Stimulated activated CD8-positive, alpha-beta memory T cell treated with anti-CD3 and anti-CD28 coated beads, Interleukin-15, amount 100 ng/mL, for 4 hours (primary cell): ENCODE results near the gene PSD2.

Experiments used
- DNase-seq, 2 donors: peaks; one replicate each; pipeline ENCODE4 v3.0.0-alpha.2; 2020; ENCODE audit warnings: low read depth in 2 of 2

The PSD2 gene

DNA sequence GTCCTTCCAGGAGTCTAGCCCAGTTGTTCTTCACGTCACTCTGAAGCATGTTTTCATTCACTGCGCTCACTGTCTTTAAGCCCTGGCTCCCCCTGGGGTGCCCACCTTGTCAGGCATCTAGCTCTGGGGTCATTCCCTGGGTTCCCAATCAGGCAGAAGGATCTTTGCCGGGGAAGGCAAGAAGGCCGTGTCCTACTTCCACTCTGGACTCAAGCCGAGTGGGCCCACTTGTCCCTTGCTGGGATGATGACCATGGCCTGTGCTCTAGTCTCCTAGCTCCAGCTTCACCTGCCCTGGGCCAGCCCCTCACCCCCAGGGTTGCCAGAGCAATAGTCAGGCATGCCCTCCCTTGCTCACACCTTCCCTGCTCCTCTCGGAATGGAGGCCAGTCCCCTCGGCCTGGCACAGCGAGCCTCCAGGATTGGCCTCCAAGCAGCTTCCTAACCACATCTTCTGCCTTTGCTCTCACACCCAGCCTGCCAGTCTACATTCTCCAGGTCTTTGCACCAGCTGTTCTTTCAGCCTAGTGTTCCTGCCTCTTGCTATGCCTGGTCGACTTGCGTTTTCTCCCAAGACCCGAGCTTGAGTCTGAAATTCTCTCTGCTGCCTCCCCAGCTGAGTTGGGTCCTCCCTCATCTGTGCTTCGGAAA lies 32.2 kb upstream of the PSD2 start:
- DNase-seq = no peak

DNA sequence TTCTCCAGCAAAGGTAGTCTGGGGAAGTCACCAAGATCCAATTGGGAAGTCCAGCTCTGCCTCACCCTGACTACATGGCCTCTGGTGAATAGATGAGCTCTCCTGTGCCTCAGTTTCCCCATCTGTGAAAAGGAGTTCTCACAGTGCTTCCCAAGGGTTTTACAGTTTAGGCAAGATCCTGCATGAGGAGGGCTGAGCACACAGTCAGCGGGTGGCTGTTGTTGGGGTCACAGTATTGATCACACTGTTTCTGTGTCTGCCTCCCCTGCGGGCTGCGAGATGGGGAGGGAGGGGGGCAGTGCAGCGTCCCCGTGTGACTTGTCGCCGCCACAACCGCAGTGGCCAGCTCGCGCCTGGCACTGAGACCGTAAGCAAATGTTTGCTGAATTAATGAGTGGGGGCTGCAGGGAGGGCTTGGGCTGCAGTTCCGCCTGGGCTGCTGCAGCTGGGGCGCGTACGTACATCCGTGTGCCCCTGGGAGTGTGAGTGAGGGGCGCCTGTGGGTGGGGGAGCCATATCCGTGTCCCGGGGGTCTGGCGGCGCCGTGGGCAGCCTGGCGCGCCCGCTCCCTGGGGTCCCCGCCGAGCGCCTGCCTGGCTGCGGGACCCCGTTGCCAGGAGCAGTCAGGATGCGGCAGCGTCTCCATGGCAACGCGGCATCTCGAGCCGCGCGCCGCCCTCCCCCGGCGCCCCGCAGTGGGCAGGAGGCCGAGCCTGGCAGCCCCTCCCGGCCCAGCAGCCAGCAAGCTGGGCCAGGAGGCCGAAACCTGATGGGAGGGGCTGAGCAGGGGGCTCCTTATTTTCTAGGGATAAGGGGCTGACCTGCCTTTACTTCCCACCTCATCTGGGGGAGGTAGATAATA lies 31.4 kb upstream of the PSD2 start:
- no peak for DNase-seq

DNA sequence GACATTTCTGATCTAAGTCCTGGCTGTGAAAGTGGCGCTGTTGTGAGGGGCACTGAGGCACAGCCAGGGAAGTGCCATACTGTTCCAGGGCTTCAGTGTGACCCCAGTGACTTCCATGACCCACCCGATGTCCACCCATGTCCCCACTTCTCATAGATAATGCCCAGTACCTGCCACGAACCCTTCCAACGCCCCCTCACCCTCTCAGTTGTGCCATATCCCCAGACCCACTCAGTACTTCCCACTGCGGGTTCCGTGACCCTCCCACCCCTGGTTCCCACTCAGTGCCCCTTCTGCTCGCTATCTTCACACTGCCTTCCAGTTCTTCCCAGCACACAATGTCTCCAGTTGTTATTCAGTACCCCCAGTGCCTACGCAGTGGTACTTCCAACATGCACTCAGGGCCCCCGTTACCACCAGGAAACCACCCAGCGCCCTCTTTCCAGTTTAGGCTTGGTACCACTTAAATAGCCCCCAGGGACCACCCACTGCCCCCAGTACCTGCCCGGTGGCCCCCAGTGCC lies 30.7 kb upstream of the PSD2 start:
- no peak for DNase-seq

DNA sequence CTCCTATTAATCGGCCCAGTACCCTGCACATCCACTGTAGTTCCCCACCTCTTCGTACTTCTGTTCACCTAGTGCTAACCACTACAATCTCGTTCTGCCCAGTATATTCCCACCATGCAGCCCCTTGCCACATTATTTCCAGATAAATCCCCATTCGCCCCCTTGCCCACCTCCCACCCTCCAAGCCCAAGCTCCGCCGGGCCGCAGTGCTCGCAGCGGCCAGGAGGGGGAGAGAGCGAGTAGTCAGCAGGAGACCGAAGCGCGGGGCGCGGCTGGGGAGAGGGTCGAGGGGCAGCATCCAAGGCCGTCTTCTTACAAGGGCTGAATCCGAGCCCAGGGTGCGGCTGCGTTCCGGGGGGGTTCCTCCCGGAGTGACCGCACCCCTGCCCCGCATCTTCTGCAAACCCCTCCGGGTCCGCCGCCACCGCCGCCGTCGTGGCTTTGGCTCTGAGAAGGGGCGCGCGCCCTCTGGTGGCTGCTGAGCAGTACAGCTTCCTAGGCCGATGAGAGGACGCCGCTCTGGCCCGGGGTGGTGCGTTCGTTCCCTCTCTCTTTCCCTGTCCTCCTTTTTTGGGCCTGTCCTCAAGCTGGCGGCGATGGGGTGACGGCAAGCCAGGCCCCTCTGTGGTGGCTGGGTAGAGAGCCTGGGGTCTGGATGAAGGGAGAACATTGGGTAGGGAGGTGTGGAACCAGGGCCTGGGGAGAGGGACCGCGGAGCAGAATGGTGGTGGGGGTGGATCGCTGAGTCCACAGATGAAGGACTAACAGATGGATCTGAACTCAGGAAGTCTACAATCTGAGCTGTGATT lies 30.0 kb upstream of the PSD2 start:
- DNase-seq = peak; percentile 54 to 62

DNA sequence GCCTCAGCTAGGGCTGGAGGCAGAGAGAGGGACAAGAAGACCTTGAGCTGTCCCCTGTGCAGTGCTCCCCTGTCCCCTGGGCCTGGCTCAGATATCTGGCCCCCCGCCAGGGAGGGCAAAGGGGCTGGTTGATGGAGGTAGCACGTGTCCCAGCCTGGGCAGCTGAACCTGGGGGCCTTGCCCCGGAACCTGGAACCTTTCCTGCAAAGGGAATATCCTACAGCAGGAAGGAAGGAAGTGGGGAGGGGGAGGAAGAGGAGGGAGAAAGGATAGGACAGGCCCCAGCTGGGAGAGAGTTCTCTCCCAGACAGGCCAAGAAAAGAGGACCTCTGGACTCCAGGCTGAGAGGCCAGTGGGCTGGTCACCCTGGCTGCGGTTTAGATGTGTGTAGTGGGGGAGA lies 27.6 kb upstream of the PSD2 start:
- DNase-seq = no peak

DNA sequence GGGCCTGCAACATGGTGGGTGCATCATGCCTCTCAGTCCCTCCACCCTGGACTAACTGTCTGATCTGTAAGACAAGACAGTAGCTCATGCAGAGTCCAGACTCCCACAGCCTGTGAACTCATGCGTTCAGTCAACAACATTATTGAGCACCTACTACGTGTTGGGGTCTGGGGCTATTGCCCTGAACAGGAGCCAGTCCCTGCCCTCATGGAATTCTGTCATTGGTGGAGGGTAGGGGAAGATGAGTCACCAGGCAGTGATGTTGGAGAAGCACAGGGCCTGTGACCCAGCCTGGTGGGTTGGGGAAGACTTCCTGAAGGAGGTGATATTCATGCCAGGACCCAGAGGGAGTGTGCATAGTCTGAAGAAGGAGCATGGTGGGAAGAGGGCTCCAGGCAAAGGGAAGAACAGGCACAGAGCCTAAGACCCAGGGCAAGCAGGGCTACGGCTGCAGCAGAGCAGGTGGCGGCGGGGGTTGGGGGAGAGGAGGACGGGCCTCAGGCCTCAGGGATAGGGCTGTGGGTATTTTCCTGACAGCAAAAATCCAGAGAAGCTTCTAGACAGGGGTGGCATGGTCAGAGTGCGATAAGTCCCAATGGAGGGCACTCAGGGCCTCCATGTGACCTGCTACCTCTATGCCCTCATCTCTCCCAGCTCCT lies 26.7 kb upstream of the PSD2 start:
- DNase-seq = no peak

DNA sequence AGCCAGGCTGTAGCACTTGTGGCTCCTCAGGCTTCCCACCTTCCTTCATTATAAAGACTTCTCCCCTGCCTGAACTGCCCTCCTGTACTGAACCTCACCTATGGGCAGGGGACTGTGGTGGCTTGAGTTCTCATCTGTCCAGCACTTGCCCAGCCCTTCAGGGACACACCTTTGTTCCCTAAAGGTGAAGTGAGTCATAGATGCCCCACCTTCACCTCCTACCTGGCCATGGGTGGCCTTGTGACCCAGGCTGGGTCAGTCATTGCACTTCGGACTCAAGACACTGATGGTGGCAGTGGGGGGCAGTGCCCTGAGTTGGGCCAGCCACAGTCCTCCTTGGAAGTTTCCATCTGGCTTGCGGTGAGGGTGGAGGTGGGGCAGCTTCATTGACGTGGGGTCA lies 26.1 kb upstream of the PSD2 start:
- DNase-seq = no peak

DNA sequence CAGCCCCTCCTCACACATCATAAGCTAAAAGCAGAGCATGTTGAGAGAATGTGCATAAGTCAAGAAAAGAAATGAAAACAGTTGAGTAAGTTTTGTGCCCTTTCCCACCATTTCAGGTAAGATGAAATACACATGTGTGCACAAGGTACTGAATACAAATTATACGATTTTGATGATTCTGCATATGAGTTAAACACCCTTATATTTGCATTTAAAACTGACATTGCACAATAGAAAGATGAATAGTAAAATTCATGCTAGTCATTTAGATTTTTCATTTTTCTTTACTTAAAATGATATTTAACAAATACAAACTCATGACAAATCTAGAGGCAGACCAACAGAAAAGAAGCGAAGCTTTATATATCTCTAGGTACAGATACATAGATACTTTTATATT lies 24.9 kb upstream of the PSD2 start:
- no peak for DNase-seq

DNA sequence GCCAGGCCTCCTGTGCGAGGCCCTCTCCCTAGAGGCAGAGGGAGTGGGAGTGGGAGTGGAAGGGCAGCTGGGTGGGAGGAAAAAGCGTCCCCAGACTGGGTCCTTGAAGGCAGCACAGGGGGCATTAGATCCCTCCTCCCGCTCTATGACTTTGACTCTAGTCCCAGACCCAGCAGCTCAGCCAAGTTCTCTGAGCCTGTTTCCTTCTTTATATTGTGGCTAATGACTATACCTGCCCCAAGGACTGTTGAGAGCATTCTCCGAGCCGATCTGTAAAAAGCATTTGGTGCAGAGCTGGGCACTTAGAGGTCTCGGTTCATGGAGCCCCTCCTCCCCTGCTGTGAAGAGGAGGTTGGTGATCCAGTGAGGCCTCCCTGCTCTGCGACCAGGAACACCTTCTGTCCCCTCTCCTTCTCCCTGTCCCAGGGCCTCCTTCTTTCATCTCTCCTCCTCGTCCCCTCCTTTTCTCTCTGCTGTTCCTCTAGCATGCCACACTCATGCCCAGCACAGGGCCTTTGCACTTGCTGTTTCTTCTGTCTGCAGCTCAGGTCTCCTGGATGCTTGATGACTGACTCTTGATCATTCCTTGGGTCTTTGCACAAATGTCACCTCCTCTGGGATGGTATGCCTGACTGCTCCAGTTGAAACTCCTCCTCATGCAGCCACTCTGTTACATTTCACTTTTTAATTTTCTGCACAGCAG lies 23.4 kb upstream of the PSD2 start:
- DNase-seq = no peak

DNA sequence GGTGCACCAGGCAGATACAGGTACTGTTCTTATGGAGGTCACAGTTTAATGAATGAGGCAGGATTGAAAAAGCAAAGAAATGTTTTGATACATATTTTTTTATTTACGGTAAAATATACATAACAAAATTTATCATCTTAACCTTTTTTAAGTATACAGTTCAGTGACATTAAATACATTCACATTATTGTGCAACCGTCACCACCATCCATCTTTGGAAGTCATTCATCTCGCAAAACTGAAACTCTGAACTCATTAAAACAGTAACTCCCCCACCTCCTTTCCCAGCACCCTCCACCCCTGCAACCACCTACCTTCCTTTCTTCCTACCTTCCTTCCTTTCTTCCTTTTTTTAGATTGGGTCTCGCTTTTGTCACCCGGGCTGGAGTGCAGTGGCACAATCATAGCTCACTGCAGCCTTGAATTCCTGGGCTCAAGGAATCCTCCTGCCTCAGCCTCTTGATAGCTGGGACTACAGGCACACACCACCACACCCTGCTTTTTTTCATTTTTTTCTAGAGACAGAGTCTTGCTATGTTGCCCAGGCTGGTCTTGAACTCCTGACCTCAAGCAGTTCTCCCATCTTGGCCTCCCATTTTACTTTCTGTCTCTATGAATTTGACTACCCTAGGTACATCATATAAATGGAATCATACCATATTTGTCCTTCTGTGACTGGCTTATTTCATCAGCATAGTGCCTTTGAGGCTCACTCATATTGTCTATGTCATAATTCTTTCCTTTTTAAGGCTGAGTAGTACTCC lies 22.5 kb upstream of the PSD2 start:
- no peak for DNase-seq

DNA sequence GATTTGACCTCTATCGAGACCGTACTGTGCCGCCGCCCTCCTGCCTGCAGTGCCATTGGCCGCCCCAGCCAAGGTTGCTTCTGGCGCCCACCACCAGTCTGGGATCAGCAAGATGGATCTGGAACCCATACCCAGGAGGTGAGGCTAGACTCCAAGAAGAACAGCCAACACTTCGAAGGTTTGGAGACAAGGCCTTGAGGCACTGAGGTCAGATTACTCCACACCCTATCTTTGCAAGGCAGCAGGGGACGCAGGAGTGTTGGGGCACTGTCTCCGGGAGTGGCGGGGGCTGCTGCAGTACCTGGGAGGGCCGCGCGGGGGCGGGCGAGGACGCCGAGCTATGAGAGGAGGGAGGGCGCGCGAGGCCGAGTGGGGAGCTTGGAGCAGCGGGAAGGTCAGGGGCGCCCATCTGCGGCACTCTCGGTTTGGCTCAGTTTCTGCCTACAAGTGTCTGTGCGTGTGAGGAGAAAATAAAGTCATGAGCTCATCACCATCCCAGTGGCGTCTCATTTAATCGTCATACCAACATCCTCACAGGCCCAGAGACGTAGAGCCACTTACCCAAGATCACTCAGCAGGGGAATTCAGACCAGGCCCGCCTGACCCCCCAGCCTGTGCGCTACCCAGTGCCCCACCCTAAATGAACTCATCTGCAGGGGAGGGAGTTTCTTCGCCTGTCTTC lies 20.5 kb upstream of the PSD2 start:
- DNase-seq = peak; percentile 29 to 44

DNA sequence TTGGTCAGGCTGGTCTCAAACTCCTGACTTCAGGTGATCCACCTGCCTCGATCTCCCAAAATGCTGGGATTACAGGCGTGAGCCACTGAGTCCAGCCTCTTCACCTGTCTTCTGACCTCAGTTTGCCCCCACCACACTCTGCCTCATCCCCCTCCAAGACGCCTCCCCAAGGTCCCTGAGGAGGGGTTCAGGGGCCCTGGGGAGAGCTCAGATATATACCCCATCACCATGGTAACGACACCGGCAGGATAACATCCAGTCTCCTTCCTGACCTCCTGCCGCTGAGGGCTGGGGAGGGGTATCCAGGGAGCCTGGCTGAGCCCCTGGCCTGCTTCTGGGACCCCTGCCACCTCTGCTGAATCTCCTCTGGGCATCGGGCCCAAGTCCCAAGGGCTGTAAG lies 19.7 kb upstream of the PSD2 start:
- no peak for DNase-seq

DNA sequence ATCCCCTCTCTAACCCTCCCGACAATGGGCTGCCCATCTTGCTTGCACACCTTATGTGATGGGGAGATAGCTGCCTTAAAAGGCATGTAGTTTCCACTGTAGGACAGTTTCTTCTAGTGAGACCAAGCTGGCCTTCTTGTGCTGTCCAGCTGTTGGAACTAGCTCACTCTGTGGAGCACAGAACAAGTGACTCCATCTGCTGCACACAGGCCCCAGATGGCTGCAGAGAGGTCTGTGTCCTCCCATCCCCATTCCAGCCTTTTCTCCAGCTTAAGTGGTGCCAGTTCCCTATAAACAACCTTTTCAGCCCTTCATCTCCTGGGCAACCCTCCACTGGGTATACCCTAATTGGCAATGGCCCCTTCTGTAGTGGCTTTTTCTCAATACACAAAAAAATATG lies 18.7 kb upstream of the PSD2 start:
- DNase-seq = no peak

DNA sequence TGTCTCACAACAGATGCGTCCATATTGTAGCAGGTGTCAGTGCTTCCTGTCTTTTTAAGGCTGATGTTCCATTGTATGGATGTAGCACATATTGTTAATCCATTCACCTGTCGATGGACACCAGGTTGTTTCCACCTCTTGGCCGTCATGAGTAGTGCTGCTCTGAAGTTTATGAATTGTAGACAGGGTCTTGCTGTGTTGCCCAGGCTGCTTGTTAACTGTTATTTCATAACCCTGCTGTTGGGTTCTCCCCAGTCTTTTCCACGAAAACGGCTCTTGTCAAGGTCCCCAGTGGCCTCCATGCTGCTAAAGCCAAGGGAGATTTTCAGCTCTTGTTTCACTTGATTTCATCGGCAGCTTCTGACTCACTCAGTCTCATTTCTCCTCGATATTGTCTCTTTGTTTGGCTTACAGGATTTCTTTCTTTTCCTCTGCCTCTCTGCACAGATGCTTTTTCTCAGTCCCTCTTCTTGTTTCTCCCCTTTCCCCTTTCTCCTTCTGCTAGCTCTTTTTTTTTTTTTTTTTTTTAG lies 12.1 kb upstream of the PSD2 start:
- no peak for DNase-seq

DNA sequence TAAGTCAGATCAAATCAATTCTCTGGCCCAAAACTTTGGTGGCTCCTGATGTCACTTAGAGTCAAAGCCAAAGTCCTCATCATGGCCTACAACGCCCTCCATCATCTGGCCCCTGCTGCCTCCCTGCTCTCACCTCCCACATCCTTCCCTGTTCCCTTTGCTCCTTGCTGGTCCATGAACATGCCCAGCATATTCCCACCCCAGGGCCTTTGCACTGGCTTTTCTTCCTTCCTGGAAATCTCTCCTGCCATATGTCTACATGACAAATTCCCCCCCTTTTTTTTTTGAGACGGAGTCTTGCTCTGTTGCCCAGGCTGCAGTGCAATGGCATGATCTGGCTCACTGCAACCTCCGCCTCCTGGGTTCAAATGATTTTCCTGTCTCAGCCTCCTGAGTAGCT lies 11.1 kb upstream of the PSD2 start:
- DNase-seq = no peak

DNA sequence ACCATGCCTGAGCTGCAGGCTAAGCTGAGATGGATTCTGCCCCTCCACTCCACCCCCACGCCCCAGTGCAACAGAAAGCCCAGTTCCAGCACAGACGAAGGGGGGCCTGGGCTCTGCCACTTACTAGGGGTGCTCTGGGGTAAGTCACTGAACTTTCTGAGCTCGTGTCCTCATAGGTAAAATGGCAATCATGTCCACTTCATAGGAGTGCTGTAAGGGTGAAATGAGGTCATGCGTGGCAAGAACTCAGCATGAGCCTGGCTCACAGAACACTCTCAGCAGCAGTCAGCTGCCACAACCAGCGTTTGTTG lies 8.4 kb upstream of the PSD2 start:
- no peak for DNase-seq

DNA sequence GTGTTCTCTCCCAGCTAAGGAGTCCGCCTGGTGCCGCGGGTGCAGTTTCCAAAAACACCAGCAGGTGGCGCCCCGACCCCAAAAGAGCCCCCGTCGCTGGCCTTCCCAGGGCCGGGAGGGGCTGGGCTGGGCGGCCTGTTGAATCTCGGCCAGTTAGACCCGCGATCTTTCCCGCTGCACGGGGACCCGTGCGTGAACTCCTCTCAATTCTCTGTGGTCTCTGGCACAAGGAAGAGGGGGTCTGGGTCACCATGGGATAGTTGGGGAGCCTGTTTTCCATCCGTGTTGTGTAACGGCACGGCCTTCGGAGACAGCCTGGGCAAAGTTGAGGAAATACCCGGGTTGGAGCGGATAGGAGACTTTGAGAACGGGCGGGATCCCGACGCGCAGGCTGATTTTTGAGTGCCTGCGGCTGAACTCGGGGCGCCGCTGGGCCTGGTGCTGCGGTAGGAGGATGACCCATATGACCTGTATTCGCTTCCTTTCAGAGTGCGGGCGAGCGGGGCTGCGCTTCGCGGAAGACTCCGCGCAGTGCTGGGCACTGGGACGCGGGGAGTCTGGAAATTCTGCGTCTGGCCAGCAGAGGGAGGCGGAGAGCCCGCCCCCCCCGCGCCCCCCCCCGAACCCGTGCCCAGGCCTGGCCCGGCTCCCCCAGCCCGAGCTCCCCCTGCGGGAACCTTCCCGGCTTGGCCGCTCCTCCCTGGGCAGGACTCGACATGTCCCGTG lies 7.9 kb upstream of the PSD2 start:
- DNase-seq = peak; percentile 70 to 71

DNA sequence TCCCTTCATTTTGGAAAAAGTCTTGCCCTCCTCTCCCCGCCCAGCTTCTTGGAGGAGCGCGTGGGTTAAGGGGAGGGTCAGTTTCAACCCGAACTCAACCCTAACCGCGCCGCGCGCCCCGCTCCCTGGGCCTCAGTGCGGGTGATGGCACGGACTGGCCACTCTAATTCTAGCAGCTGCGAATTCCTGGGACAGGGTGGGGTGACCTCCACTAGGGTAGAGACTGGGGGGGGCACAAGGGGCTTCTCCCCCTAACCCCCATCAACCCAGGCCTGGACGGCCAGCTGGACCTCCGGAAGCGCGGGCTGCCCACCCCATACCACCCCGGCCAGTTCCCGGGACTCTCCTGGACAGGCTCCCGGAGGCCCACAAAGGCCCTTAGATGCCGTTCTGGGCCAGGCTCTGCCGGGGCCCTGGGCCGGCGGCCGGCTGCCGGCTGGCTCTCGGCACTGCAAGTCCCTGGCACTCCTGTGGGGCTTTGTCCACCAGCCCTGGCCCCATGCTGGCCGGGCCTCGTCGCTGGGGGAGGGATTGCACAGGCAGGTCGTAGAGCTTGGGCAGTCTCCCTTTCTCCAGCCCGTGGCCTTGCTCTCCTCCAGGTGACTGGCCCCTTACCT lies 7.2 kb upstream of the PSD2 start:
- no peak for DNase-seq
